ENCODE results near the gene SCD. TPM values are rescaled to one million over a fixed set of nuclear protein-coding genes. Genes with fewer than 3 reads are reported as not detected.

The SCD gene
- total and polyA plus RNA-seq, 2 of the 13 experiments (the other 11 are each of a cell fraction or from before 2014, with no cell fraction given) = 492 to 512 TPM

DNA sequence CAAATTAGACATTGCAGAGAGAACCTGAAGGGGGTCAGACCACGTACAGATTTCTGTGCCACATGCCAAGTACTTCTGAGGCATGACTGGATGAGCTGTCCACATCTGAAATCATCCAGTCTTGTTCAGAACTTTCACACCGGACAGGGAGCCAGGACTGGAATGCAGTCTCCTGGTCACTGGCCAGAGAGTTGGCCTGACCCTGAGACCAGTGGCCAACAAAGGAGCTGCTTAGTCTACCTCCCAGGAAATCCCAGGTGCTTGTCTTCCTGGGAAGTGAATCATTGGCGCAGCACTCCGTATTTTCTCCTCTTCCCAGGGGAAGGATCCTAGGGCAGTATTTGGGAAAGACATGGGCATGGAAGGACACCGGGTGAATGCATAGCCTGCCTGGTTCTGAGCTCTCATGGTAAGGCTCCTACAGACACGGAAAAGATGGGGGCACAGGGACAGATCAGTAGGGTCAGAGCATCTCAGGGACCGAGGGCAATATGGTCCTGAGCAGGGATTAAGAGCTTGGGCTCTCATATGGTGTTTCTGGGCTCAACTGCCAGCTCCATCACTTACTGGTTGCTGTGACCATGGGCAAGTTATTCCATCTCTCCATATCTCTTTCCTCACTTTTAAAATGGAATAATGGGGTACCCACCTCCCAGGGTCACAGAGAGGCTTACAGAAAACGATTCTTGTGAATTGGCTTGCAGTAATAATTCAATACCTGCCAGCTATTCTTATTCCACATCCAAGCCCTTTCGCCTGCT is 1.3 kb upstream of the SCD start (continued):
- TF ChIP-seq, protein P1, sequence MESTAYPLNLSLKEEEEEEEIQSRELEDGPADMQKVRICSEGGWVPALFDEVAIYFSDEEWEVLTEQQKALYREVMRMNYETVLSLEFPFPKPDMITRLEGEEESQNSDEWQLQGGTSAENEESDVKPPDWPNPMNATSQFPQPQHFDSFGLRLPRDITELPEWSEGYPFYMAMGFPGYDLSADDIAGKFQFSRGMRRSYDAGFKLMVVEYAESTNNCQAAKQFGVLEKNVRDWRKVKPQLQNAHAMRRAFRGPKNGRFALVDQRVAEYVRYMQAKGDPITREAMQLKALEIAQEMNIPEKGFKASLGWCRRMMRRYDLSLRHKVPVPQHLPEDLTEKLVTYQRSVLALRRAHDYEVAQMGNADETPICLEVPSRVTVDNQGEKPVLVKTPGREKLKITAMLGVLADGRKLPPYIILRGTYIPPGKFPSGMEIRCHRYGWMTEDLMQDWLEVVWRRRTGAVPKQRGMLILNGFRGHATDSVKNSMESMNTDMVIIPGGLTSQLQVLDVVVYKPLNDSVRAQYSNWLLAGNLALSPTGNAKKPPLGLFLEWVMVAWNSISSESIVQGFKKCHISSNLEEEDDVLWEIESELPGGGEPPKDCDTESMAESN (CRISPR knock-in tag; conservative IDR thresholded peaks at IDR 0.05) = no peak
- TF ChIP-seq, protein P2, sequence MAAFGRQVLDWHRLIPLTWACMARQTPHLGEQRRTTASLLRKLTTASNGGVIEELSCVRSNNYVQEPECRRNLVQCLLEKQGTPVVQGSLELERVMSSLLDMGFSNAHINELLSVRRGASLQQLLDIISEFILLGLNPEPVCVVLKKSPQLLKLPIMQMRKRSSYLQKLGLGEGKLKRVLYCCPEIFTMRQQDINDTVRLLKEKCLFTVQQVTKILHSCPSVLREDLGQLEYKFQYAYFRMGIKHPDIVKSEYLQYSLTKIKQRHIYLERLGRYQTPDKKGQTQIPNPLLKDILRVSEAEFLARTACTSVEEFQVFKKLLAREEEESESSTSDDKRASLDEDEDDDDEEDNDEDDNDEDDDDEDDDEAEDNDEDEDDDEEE (CRISPR knock-in tag; IDR thresholded peaks at IDR 0.05) = peak; percentile 80; the same call in 1 of the 2 replicates
- TF ChIP-seq RFX5 (IDR thresholded peaks at IDR 0.05; ENCODE audit: low read depth, low read length) (no peak), SP140L (CRISPR knock-in tag; IDR thresholded peaks at IDR 0.05; ENCODE audit: borderline replicate concordance) (no peak), TAF15 (IDR thresholded peaks at IDR 0.05; ENCODE audit: low read depth, low read length, poor library complexity, severe bottlenecking) (no peak), ZNF543 (CRISPR knock-in tag; IDR thresholded peaks at IDR 0.05) (no peak), PTBP1 (IDR thresholded peaks at IDR 0.05; ENCODE audit: low read depth, low read length, poor library complexity, severe bottlenecking) (no peak), TOPORS (CRISPR knock-in tag; IDR thresholded peaks at IDR 0.05) (no peak), MBNL3 (CRISPR knock-in tag; conservative IDR thresholded peaks at IDR 0.05) (no peak), DNMT3B (CRISPR knock-in tag; conservative IDR thresholded peaks at IDR 0.05) (0 out of 2 replicates have a peak, but pooled peaks have one; percentile 12), SNRNP70 (IDR thresholded peaks at IDR 0.05; ENCODE audit: low read depth, low read length) (no peak), NR2F6 (IDR thresholded peaks at IDR 0.05) (no peak), NR2F6 (CRISPR knock-in tag; IDR thresholded peaks at IDR 0.05) (peak; percentile 62; the same call in 1 of the 2 replicates), SMAD1 (CRISPR knock-in tag; IDR thresholded peaks at IDR 0.05; ENCODE audit: borderline replicate concordance, low read depth) (no peak), POLR2A (IDR thresholded peaks at IDR 0.05; ENCODE audit: insufficient read depth in 1 of 2, low read depth in 2 of 2, low read length in 2 of 2) (peak in 1 of 2 experiments; percentile 55; a peak in 1 of 4 replicates), RBAK (CRISPR knock-in tag; IDR thresholded peaks at IDR 0.05) (no peak), EZH2 (conservative IDR thresholded peaks at IDR 0.05; ENCODE audit: low read depth, low read length) (no peak), ZNF292 (CRISPR knock-in tag; IDR thresholded peaks at IDR 0.05; ENCODE audit: borderline replicate concordance, low read depth) (0 out of 2 replicates have a peak, but pooled peaks have one; percentile 8), ZNF7 (CRISPR knock-in tag; IDR thresholded peaks at IDR 0.05) (no peak), PITX1 (CRISPR knock-in tag; IDR thresholded peaks at IDR 0.05) (no peak), KDM2A (CRISPR knock-in tag; IDR thresholded peaks at IDR 0.05; ENCODE audit: borderline replicate concordance, low read depth) (no peak), ZNF335 (CRISPR knock-in tag; IDR thresholded peaks at IDR 0.05) (no peak), RAD51 (IDR thresholded peaks at IDR 0.05; ENCODE audit: borderline replicate concordance) (no peak), THAP11 (CRISPR knock-in tag; IDR thresholded peaks at IDR 0.05) (no peak)
- TF ChIP-seq, protein P3, sequence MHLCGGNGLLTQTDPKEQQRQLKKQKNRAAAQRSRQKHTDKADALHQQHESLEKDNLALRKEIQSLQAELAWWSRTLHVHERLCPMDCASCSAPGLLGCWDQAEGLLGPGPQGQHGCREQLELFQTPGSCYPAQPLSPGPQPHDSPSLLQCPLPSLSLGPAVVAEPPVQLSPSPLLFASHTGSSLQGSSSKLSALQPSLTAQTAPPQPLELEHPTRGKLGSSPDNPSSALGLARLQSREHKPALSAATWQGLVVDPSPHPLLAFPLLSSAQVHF (CRISPR knock-in tag; IDR thresholded peaks at IDR 0.05) = no peak
- TF ChIP-seq, protein P4, sequence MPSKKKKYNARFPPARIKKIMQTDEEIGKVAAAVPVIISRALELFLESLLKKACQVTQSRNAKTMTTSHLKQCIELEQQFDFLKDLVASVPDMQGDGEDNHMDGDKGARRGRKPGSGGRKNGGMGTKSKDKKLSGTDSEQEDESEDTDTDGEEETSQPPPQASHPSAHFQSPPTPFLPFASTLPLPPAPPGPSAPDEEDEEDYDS (CRISPR knock-in tag; IDR thresholded peaks at IDR 0.05) = no peak; the same call in 1 of the 2 replicates
- TF ChIP-seq, protein P5, sequence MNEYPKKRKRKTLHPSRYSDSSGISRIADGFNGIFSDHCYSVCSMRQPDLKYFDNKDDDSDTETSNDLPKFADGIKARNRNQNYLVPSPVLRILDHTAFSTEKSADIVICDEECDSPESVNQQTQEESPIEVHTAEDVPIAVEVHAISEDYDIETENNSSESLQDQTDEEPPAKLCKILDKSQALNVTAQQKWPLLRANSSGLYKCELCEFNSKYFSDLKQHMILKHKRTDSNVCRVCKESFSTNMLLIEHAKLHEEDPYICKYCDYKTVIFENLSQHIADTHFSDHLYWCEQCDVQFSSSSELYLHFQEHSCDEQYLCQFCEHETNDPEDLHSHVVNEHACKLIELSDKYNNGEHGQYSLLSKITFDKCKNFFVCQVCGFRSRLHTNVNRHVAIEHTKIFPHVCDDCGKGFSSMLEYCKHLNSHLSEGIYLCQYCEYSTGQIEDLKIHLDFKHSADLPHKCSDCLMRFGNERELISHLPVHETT (CRISPR knock-in tag; conservative IDR thresholded peaks at IDR 0.05) = no peak
